T follicular helper cell (primary cell): ENCODE results near the gene CCDC194.

ENCODE experiments used
- DNase-seq: peaks from one replicate; pipeline ENCODE4 v3.0.0-alpha.2; 2020; ENCODE audit warnings: low read depth

CCDC194 gene

DNA sequence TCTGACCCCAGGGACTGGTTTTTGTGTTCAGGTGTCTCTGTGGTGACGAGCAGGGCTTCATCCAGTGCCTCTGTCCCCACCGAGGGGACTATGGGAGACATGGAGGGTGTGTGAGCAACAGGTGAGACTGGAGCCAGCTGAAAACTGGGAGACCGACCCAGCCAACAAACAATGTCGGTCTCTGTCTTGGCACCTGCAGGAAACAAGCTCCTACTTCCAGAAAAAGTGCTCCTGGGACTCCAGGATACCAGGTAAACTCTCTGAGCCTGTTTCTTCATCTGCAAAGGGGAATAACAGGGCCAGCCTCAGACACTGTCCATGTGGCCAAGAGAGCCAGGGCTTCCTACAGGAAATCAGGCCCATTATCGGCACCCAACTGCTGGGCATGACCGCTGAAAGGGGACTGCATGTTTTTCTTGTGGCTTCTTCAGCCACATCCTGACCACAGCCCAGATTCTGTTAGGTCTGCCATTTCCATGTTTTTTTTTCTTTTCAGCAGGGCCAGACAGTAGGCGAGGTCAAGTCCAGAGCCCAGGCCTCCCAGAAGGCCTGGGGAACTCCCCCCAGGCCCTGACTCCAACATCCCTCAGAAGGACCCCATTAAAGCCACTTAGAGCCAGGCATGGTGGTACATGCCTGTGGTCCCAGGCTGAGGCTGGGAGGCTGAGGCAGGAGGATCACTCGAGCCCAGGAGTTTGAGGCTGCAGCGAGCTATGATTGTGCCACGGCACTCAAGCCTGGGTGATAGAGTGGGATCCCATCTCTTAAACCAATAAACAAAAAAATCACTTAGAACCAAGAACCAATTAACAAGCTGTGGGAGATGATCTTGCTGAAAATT lies 12.3 kb upstream of the CCDC194 start:
- no peak for DNase-seq

DNA sequence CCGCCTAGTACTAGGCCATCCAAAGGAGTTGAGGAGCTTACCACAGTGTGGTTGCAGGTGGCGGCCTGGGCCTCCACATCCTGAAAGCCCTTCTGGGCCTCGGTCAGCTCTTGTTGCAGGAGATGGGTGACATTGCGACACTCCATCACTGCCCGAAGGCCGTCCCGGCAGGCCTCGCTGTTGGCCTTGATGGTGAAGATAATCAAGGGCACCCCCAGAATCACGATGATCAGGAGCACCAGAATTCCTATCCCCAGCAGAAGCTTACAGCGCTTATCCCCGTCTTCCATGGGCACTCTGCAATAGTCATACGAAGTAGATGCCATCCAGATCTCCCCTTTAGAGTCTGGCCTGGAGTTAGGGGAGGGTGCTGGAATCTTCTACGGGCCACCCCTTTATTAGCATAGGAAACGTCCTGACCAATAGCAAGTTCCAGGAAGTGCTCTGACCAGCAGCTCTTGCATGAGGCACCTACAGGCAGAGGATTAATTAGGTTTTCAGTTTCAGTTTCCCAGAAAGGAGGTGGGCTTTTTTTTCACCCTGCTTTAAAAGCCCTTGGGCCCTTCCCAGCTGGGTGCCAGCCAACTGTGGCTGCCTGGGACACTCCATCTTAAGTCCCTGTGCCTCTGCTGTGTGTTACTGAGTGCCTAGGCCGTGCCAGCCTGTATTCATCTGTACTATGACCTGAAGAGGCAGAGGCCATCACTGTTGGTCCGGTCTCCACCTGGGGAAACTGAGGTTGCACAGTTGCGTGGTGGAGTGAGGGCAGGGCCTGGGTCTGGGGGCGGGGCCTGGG lies 11.5 kb upstream of the CCDC194 start, which contains the start of gene BST2:
BST2 (minus strand) TSS at position 381 of the 796 bp plus-strand sequence; CDS start at position 326, 55 bp downstream.
- DNase-seq = peak; percentile 33

DNA sequence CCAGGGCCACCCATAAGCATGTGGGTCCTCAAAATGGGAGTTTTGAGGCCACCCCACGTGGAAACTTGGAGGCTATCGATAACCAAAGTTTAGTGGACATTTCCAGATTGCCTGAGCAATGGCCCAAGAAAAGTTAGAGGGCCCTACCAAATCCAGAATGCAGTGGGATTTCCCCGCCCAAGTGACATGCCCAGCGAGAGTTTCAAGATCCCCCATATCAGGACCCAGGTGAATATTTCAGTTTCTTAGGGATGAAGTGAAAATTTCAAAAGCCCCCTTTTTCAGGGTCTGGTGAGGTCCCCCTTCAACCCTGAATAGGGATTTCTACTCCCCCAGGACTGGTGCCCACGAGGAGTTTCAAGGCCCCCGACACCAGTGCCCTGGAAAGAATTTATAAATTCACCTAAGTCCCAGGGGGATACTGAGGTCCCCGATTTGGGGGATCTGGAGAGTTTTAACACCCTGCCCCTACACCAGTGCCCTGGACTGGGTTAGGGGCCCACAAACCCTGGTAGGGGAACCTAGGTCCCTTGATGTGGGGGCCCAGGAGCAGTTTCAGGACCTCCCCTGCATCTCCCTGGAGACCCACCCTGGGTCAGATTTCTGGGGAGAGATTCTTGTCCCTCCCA lies 10.7 kb upstream of the CCDC194 start:
- DNase-seq = no peak

DNA sequence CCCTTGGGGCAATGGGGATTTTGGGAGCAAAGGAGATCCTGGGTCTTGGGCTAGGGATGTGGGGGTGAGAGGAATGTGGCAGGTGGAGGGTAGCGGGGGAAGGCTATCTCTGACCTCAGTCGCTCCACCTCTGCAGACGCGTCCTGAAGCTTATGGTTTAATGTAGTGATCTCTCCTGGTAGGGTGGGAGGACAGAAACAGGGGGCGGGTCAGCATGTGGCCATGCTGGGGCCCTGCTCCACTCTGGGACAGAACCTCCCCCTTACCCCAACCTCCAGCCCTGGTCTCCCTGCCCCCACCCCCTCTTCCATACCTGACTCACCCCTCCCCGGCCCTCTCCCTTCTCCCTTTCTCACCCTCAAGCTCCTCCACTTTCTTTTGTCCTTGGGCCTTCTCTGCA lies 10.0 kb upstream of the CCDC194 start:
- no peak for DNase-seq

DNA sequence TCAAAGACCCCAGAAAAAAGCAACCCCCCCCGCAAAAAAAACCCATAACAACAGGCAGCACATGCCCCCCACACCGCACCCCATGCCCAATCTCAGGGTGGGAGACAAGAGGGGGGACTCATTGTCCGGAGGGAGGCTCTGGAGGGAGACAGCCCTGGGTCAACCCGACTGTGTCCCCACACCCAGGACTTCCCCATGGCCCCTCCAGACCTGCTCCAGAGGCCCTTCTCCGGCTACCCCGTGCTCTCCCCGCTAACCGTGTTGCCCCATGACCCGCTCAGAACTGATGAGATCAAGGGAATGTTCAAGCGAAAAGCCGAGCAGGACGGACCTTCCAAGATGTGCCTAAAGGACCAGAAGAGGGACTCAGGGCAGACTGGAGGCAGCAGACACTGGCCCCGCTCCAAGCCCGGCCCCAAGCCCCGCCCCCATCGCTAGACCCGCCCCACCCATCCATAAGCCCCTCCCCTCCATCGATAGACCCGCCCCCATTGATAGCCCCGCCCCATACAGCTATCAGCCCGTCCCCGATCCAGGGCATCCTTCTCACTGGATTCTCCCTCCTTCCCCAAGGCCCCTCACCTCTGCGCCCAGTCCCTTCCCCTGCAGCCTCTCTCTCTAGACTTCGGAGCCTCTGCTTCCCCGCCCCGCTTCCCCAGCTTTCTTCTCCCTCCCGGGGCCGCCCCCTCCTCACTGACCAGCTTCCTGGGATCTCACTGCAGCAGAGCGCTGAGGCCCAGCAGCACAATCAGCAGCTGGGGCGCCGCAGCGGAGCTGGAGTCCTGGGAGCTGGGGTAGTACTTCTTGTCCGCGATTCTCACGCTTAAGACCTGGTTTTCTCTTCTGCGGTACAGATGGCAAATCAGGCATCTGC lies 9.2 kb upstream of the CCDC194 start:
- peak; percentile 34 for DNase-seq

DNA sequence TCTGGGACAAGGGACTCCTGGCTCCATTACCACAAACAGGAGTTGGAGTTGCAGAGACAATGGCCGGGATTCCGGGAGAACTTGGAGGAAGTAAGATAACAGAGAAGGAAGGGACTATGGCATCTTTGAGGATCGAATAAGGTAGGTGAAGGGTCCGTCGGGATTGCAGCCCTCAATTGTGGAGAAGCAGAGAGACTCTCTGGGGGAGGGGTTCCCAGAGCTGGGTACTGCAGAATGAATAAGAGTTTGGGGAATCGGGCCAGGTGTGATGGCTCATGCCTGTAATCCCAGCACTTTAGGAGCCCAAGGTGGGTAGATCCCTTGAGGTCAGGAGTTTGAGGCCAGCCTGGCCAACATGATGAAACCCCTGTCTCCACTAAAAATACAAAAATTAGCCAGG lies 7.6 kb upstream of the CCDC194 start:
- no peak for DNase-seq

DNA sequence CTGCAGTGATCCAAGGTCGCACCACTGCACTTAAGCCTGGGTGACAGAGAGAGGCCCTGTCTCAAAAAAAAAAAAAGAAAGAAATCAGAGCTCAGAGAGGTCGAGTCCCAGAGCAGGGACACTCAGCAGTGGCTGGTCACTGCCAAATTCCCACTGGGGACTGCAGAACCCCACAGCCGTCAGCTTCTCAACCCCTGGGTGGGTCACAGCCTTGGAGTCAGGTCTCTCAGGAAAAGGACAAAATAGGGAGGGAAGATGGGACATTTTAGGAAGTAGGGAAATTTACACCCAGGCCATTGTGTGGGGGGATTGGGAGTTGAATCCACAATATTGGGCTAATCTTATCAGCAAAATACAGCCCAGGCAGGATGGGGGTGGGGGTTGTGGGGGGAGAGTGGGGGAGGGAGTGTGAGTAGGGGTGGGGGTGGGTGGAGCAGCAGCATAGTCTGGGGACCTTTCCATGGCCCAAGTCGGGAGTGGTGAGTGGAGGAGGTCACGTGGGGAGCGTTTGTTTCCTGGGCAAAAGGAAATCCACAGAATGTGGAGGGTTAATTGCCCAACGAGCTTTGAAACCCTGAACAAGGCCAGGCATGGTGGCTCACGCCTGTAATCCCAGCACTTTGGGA lies 5.0 kb upstream of the CCDC194 start:
- DNase-seq = no peak

DNA sequence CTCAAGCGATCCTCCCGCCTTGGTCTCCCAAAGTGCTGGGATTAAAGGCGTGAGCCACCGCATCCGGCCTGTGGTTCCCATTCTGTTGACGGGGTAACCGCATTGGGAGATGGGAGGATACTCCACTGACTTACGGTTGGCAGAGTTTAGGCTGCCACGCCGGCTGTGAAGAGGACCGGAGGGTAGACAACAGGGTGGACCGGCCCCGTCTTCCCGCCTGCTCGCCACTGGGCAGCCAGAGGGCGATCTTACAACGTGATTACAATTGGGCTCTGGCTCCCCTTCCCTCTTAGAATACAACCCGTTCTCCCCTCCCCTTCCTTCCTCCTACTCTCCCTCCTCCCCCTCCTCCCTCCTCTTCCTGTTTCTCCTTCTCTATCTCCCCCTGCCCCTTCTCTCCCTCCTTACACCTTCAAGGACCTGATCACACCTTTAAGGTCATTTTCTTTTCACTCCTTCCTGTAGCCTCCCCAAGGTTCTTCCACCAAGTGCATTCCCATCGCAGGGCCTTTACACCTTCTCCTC lies 957 bp upstream of the CCDC194 start:
- DNase-seq = peak; percentile 43

DNA sequence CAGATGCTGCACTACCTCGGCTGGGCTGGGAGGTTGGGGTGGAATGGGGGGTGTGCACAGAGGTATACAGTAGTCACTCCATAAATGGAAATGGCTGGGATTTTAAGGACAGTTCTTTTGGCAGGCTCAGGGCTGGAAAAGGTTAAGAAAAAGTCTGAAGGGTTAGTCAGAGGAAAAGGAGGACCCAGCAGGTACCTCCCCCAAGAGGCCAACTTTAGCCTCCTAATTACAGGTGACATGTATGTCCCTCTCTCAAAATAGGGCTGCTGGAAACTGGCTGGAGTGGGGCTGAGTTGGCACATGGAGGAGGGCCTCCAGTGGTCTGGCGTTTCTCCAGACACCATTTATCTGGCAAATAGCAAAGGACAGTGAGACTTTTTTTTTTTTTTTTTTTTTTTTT lies 994 bp downstream of the CCDC194 start:
- no peak for DNase-seq

DNA sequence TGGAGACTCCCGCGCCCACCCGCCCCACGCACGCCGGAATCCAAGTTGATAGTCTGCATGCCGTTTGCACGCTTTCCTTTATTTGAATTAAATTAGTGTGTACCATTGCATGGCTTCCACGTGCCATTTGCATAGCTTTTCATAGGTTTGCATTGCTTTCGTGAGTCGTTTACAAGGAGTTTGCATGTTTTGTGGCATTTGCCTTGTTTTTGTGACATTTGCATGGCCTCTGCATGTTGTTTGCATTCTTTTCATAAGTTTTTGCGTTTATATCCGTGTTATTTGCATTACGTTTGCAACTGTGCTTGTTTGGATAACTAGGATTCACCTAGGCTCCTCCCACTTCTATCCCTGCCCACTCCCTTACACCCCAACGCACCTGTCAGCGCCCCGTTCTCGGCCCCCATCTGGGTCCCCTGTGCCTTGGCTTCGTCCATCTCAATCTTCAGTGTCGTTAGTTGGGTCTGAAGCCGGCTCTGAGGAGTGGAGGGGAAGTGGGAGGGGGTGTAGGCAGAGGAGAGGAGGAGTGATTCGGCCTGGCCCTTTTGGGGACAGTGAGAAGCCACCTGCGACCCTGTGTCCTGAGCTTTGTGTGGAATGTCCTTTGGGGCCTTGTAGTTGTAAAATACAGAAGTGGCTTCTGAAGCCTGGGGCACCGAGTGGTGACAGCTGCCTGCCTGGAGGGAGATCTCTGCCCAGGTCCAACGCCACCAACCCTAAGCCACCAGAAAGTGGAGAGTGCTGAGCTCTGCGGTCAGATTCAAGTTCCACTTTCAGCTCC lies 2.4 kb downstream of the CCDC194 start:
- DNase-seq = no peak

DNA sequence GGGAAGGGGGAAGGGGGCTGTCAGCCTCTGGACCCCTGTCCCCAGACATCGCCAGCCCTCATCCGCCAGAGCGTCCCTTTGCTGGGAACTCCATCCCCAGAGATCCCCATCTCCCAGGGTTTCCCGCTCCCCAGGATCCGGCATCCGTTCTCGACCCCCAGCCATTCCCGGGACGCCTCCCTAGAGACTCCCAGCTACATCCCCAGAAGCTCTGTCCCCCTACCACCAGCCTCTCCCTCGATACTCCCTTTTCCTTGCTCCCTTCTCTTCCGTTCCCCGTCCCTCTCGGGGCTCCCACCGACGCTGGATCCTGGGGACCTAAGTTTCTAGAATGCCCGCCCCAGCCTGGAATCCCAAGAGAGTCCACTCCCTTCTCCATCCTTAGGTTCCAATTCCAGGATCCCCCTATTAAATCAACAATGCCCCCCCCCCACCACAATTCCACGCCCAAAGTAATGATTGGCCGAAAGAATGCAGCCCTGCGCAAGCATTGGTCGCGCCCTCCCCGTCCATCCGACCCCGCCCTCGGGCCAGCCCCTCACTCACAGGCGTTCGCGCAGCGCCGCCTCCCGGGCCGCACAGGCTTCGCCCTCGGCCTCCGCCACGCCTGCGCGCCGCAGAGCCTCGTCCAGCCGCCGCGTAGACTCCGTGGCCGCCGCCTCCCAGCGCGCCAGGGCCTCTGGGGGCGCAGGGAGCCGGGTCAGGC lies 3.2 kb downstream of the CCDC194 start:
- peak; percentile 83 for DNase-seq

DNA sequence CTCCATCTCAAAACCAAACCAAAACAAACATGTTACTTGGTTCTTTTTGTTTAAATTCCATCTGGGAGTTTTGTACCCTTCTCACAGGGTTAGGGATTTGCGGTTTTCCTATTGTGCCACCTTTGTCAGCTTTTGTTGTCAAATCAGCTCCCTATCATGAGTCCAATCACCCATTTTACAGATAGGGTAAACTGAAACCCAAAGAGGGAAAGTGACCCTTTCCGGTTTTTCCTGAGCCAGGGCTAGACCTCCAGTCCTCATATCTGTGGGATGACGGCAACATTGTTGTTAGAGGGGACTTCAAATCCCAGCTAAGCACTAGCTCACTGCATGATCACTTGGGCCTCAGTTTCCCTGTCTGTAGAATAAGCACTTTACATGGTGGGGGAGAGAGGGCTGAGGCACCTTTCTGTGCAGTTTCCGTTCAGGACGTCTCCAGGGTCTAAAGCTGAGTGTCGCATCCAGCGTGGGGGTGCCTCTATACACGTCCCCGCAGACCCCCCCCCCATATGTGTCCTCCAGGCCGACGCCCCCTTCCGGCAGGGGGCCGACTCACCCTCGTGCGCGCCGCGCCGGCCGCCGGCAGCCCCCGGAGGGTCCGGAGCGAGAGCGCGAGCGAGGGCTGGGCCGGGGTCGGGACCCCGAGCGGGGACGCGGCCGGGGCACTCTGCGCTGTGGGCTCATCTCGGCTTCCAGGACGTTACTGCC lies 3.9 kb downstream of the CCDC194 start:
- DNase-seq = no peak

DNA sequence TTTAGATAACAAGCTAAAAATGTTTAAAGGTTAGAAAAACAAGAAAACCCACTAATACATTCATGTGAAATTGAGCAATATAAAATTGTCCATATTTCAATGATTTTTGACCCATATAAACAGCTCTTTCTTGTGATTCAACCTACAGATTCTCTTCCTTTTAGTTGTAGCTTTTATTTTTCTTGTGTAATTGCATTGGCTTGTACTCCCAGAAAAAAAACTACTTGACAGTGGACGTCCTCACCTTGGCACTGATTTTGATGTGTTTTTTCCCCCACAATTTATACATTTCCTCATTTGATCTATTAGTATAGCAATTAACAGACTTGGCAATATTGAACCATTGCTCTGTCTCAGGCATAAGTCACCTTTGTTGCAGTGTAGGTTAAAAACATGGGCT lies 4.7 kb downstream of the CCDC194 start:
- no peak for DNase-seq

DNA sequence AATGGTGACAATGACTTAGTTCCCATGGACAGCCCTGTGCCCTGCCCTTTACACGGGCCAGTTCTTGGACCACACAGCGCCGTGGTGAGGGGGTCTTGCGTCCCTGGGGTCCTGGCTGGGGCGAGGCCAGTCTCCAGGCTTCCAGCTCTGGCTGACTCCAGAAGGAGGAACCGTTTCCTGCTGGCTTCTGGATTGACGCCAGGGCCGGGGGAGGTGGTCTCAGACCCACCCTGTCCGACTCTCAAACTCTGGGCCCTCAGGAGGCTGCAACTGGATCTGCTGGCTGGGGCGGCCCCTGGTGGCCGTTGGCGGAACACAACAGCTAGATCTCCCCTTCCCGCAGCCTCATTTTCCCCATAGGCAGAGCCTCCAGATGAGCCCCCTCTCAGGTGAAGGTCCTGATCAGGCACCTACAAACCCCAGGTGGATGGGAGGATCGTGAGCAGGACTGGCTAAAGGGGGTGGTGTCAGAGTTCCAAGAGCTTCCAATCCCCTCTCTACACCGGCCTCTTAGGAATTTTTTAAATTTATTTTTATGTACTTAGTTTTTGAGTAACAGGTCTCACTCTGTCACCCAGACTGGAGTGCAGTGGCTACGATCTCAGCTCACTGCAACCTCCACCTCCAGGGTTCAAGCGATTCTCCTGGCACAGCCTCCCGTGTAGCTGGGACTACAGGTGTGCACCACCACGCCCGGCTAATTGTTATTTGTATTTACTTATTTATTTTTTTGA lies 8.0 kb downstream of the CCDC194 start:
- DNase-seq = peak; percentile 43

DNA sequence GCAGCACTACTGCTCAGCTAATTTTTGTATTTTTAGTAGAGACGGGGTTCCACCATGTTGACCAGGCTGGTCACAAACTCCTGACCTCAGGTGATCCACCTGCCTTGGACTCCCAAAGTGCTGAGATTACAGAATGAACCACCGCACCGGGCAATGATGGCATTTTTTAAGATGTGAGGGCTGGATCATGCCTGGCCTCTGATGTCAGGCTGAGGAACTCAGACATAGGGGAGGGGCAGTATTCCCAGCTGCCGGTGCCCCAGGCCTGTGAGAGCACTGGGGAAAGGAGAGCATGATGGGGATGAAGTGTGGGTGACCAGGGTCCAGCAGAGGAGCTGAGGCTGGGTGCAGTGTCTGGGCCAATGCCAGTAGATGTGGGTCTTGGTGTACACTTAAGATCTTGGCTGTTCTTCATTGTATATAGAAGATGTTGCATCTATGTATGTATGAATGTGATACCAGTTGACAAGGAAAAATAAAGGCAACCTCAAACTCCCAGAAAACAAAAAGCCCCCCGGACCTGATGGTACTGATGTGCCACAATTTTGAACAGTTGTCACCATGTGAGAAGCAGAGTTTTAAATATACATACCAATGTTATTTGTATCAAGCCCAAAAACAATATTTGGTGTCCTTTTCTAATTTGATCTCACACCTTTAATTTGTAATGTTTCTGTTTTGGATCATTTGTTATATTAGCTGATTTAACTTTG lies 13.4 kb downstream of the CCDC194 start:
- no peak for DNase-seq

DNA sequence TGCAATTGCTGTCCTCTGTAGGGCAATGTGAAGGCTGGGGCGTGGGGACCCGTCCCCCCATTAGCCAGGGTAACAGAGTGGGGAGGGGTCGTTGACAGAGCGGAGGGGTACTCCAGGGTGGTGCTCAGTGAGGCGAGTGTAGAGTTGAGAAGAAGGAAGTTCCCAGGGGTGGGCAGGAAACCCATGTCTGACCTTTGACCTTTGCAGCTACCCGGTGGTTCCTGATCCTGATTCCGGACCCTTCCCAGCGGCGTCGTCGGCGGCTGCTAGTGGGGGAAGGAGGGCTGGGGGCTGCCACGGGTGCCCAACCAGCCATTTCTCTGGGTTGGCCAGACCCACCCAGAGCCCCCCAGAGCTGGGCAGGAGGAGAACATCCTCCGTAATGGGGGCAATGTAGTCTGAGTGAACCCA lies 14.8 kb downstream of the CCDC194 start:
- no peak for DNase-seq

DNA sequence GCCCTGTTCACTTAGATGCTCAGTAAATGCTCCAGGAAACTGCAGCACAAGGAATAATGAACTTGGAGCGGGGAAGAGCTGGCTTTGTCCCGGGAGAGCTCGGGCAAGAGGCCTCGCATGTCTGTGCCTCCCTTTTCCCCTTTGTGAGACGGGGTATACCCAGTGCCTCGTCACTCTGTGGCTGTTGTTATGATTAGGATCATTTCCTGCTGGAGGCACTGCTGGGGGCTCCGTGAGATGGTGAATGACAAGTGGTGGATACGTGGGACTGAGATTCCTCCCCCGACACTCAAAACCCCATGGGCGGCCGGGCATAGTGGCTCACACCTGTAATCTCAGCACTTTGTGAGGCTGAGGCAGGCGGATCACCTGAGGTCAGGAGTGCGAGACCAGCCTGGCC lies 15.7 kb downstream of the CCDC194 start:
- no peak for DNase-seq
